ENCODE data around the gene SLCO3A1.

SLCO3A1 gene

GRCh38 chr15:92111291-92111690 lies 257.8 kb downstream of the SLCO3A1 start:
- DNase-seq: no peak

- DNase-seq: no peak
These were observed 258.2 kb downstream of the SLCO3A1 start for GRCh38 chr15:92111751-92112150.

- DNase-seq: no peak
These were observed 258.7 kb downstream of the SLCO3A1 start for GRCh38 chr15:92112180-92112579.

- DNase-seq: no peak
These were observed 259.2 kb downstream of the SLCO3A1 start for GRCh38 chr15:92112711-92113110.

- DNase-seq: no peak
These were observed 260.3 kb downstream of the SLCO3A1 start for GRCh38 chr15:92113832-92114231.

- no peak for DNase-seq
These were observed 262.3 kb downstream of the SLCO3A1 start for GRCh38 chr15:92115834-92116233.

GRCh38 chr15:92116330-92116729 lies 262.8 kb downstream of the SLCO3A1 start:
- DNase-seq: no peak

- no peak for DNase-seq
These were observed 263.8 kb downstream of the SLCO3A1 start for GRCh38 chr15:92117261-92117731.

GRCh38 chr15:92118162-92118935 lies 264.8 kb downstream of the SLCO3A1 start:
- DNase-seq: no peak

GRCh38 chr15:92118936-92119325 lies 265.4 kb downstream of the SLCO3A1 start:
- DNase-seq: no peak

GRCh38 chr15:92120094-92120795 lies 266.7 kb downstream of the SLCO3A1 start:
- no peak for DNase-seq

GRCh38 chr15:92121047-92121446 lies 267.5 kb downstream of the SLCO3A1 start:
- no peak for DNase-seq

GRCh38 chr15:92122259-92122658 lies 268.8 kb downstream of the SLCO3A1 start:
- no peak for DNase-seq

GRCh38 chr15:92123962-92124656 lies 270.6 kb downstream of the SLCO3A1 start:
- no peak for DNase-seq

- no peak for DNase-seq
These were observed 271.1 kb downstream of the SLCO3A1 start for GRCh38 chr15:92124657-92125010.

GRCh38 chr15:92128788-92129187 lies 275.3 kb downstream of the SLCO3A1 start:
- no peak for DNase-seq

GRCh38 chr15:92130244-92130643 lies 276.7 kb downstream of the SLCO3A1 start:
- no peak for DNase-seq

- no peak for DNase-seq
These were observed 277.4 kb downstream of the SLCO3A1 start for GRCh38 chr15:92130906-92131305.

GRCh38 chr15:92132982-92133755 lies 279.7 kb downstream of the SLCO3A1 start:
- DNase-seq: no peak

GRCh38 chr15:92140796-92141195 lies 287.3 kb downstream of the SLCO3A1 start:
- DNase-seq: no peak

- DNase-seq: no peak
These were observed 288.1 kb downstream of the SLCO3A1 start for GRCh38 chr15:92141607-92142006.

- no peak for DNase-seq
These were observed 289.0 kb downstream of the SLCO3A1 start for GRCh38 chr15:92142242-92143232.

All from NCI-H774 (cell line).